Stimulated activated effector memory CD8-positive, alpha-beta T cell treated with anti-CD3 and anti-CD28 coated beads, Interleukin-12 subunit alpha, Interleukin-12 subunit beta, amount 100 ng/mL, for 72 hours (primary cell): Measurements from ENCODE around the gene GTPBP3.
A peak's percentile ranks its signal among the peaks of the same experiment; 100 is the strongest.
"Not testable (repeated sequence)": the region's sequence is repeated elsewhere in the genome, so short reads cannot be mapped to it uniquely, and the experiment has no call there.

Experiments
- ATAC-seq: fragments of 150-1000 bp; cut with Tn5 transposase; 2 replicates; pipeline ENCODE4 v1.10.0; 2021
- DNase-seq, 2 donors: peaks; one replicate each; pipeline ENCODE4 v3.0.0; 2021 to 2022; ENCODE audit warnings: low spot score in 2 of 2
- H3K27ac Mint-ChIP-seq: one replicate; pipeline ENCODE4 v1.8.0; 2022; ENCODE audit warnings: mild to moderate bottlenecking, mixed read lengths
- H3K36me3 Mint-ChIP-seq: one replicate; pipeline ENCODE4 v1.8.0; 2022; ENCODE audit warnings: mild to moderate bottlenecking, mixed read lengths
- H3K4me1 Mint-ChIP-seq: one replicate; pipeline ENCODE4 v1.8.0; 2022; ENCODE audit warnings: mixed read lengths
- H3K4me3 Mint-ChIP-seq: one replicate; pipeline ENCODE4 v1.8.0; 2022; ENCODE audit warnings: mild to moderate bottlenecking, mixed read lengths
- H3K9me3 Mint-ChIP-seq: one replicate; pipeline ENCODE4 v1.8.0; 2022; ENCODE audit warnings: mixed read lengths

Gene GTPBP3

GRCh38 chr19:17336872-17337674, at the start of gene GTPBP3:
TSS of gene GTPBP3 (plus strand) at chr19:17337553. CDS start at chr19:17337612, 59 bp downstream.
- Mint-ChIP-seq H3K36me3 (peaks cover 37% of the 10 kb centered on the region), H3K27ac (peak within 1 kb of the TSS; percentile 98), H3K4me1 (peaks cover 48% of the 10 kb centered on the region), H3K4me3 (peak within 1 kb of the TSS; percentile 98), H3K9me3 (no peaks in the 10 kb centered on the region)
- DNase-seq (peak; percentile 80 to 95), ATAC-seq (peak; percentile 93)

GRCh38 chr19:17289489-17289888, 47.9 kb upstream of the GTPBP3 start:
- ATAC-seq = peak; percentile 39
- no peak overlapping the region for H3K27ac Mint-ChIP-seq
- no peaks in the 10 kb centered on the region for H3K9me3 Mint-ChIP-seq
- H3K4me3 Mint-ChIP-seq = no peak overlapping the region
- no peaks in the 10 kb centered on the region for H3K36me3 Mint-ChIP-seq
- DNase-seq = peak in 1 of 2 donors; percentile 74
- peaks cover 5% of the 10 kb centered on the region for H3K4me1 Mint-ChIP-seq

GRCh38 chr19:17292301-17293074, 44.9 kb upstream of the GTPBP3 start:
- H3K4me3 Mint-ChIP-seq = peak overlapping the region; percentile 88
- H3K9me3 Mint-ChIP-seq = no peaks in the 10 kb centered on the region
- ATAC-seq (peak; percentile 96), DNase-seq (peak; percentile 91 to 93)
- peak overlapping the region; percentile 70 for H3K27ac Mint-ChIP-seq
- peaks cover 5% of the 10 kb centered on the region for H3K4me1 Mint-ChIP-seq
- no peaks in the 10 kb centered on the region for H3K36me3 Mint-ChIP-seq

GRCh38 chr19:17293605-17294004, 43.7 kb upstream of the GTPBP3 start:
- no peak overlapping the region for H3K27ac Mint-ChIP-seq
- H3K4me1 Mint-ChIP-seq = peaks cover 5% of the 10 kb centered on the region
- H3K9me3 Mint-ChIP-seq = no peaks in the 10 kb centered on the region
- DNase-seq (no peak), ATAC-seq (no peak)
- H3K36me3 Mint-ChIP-seq = no peaks in the 10 kb centered on the region
- H3K4me3 Mint-ChIP-seq = no peak overlapping the region

- peak; percentile 58 to 79 for DNase-seq
- H3K4me3 Mint-ChIP-seq = no peak overlapping the region
These were observed 43.1 kb upstream of the GTPBP3 start for GRCh38 chr19:17294051-17294891.

GRCh38 chr19:17295551-17295950, 41.8 kb upstream of the GTPBP3 start:
- not testable (repeated sequence) for H3K9me3 Mint-ChIP-seq, ATAC-seq, DNase-seq, H3K4me1 Mint-ChIP-seq, H3K4me3 Mint-ChIP-seq, H3K27ac Mint-ChIP-seq, H3K36me3 Mint-ChIP-seq

More at GRCh38 chr19:17294051-17294891, 43.1 kb upstream of the GTPBP3 start:
- no peaks in the 10 kb centered on the region for H3K36me3 Mint-ChIP-seq
- H3K27ac Mint-ChIP-seq = no peak overlapping the region
- H3K9me3 Mint-ChIP-seq = no peaks in the 10 kb centered on the region
- ATAC-seq = peak; percentile 8
- H3K4me1 Mint-ChIP-seq = peaks cover 5% of the 10 kb centered on the region

- DNase-seq (no peak), ATAC-seq (no peak)
- H3K36me3 Mint-ChIP-seq = no peaks in the 10 kb centered on the region
- H3K4me1 Mint-ChIP-seq = peaks cover 5% of the 10 kb centered on the region
- no peaks in the 10 kb centered on the region for H3K9me3 Mint-ChIP-seq
- no peak overlapping the region for H3K4me3 Mint-ChIP-seq
- H3K27ac Mint-ChIP-seq = peak overlapping the region; percentile 17
These were observed 41.1 kb upstream of the GTPBP3 start for GRCh38 chr19:17296273-17296672.

GRCh38 chr19:17296976-17297375, 40.4 kb upstream of the GTPBP3 start:
- H3K9me3 Mint-ChIP-seq = no peaks in the 10 kb centered on the region
- no peaks in the 10 kb centered on the region for H3K36me3 Mint-ChIP-seq
- ATAC-seq (no peak), DNase-seq (no peak)
- peaks cover 1% of the 10 kb centered on the region for H3K4me1 Mint-ChIP-seq
- no peak overlapping the region for H3K4me3 Mint-ChIP-seq
- H3K27ac Mint-ChIP-seq = no peak overlapping the region

GRCh38 chr19:17300992-17301619, 36.2 kb upstream of the GTPBP3 start:
- Mint-ChIP-seq H3K36me3 (peaks cover 13% of the 10 kb centered on the region), H3K9me3 (no peaks in the 10 kb centered on the region), H3K27ac (no peak overlapping the region), H3K4me1 (peaks cover 18% of the 10 kb centered on the region), H3K4me3 (no peak overlapping the region)
- no peak for ATAC-seq
- DNase-seq = no peak

GRCh38 chr19:17302391-17303166, 34.8 kb upstream of the GTPBP3 start:
- H3K4me3 Mint-ChIP-seq = peak overlapping the region; percentile 66
- no peak for DNase-seq
- no peaks in the 10 kb centered on the region for H3K9me3 Mint-ChIP-seq
- peaks cover 13% of the 10 kb centered on the region for H3K36me3 Mint-ChIP-seq
- no peak for ATAC-seq
- peak overlapping the region; percentile 82 for H3K27ac Mint-ChIP-seq
- peaks cover 23% of the 10 kb centered on the region for H3K4me1 Mint-ChIP-seq

- DNase-seq (peak; percentile 90 to 98), ATAC-seq (peak; percentile 78)
- Mint-ChIP-seq H3K36me3 (peaks cover 13% of the 10 kb centered on the region), H3K27ac (peak within 1 kb of the TSS; percentile 82), H3K4me1 (peaks cover 29% of the 10 kb centered on the region), H3K4me3 (peak within 1 kb of the TSS; percentile 66), H3K9me3 (no peaks in the 10 kb centered on the region)
These were observed 34.0 kb upstream of the GTPBP3 start, which contains the start of gene ABHD8 for GRCh38 chr19:17303167-17303939. TSS of gene ABHD8 (minus strand) at chr19:17303425. CDS start at chr19:17301616, 1,809 bp downstream.

- Mint-ChIP-seq H3K27ac (peak overlapping the region; percentile 82), H3K4me3 (peak overlapping the region; percentile 66), H3K9me3 (no peaks in the 10 kb centered on the region), H3K4me1 (peaks cover 31% of the 10 kb centered on the region), H3K36me3 (peaks cover 13% of the 10 kb centered on the region)
- ATAC-seq = no peak
- no peak for DNase-seq
These were observed 33.4 kb upstream of the GTPBP3 start for GRCh38 chr19:17303940-17304267.

- Mint-ChIP-seq H3K36me3 (peaks cover 20% of the 10 kb centered on the region), H3K4me1 (peaks cover 36% of the 10 kb centered on the region), H3K4me3 (peak overlapping the region; percentile 78), H3K9me3 (no peaks in the 10 kb centered on the region), H3K27ac (peak overlapping the region; percentile 83)
- ATAC-seq = no peak
- no peak for DNase-seq
These were observed 32.8 kb upstream of the GTPBP3 start for GRCh38 chr19:17304386-17305215.
